ENCODE measurements around the gene RBKS. TPM values are rescaled to one million over a fixed set of nuclear protein-coding genes. Genes with fewer than 3 reads are reported as not detected.

Gene RBKS
- total and polyA plus RNA-seq, 2 of the 13 experiments (the other 11 are each of a cell fraction or from before 2014, with no cell fraction given), result 7.7 to 8.3 TPM

DNA sequence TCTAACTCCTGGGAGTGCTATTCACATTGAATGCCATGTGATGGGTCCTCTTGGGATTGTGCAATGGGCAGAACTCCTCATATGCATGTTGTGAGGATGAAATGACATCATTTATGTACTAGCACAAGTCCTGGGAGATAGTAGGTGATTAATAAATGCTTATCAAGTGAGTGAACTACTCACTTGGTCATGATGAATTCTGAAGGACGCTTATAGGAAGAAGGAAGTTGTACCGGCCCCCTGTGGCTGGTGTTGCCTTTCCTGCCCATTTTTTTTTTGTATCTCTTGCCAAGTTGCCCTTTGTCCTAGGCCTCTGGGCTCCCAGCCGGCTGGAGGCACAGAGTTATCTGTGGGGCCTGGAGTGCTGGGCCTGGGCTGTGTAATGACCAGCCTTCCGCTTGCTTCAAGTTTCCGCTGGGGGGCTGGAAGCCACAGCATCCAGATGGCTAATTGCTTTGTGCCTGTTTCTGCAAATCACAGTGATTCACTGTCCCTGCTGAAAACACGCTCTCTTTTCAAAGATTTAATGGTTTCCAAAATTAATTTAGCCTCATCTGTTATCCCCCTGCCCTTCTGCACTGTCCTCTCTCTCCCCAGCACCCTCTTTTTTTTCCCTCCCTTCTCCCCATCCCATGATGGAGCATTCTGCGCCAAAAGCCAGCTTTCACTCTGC lies 152.4 kb downstream of the RBKS start (continued):
- peak; percentile 100 for TF ChIP-seq ZNF572 (CRISPR knock-in tag; IDR thresholded peaks at IDR 0.05)
- 0 out of 2 replicates have a peak, but pooled peaks have one; percentile 82 for TF ChIP-seq SSRP1 (CRISPR knock-in tag; IDR thresholded peaks at IDR 0.05)
- peak; percentile 98 for TF ChIP-seq ZKSCAN8 (CRISPR knock-in tag; IDR thresholded peaks at IDR 0.05; ENCODE audit: borderline replicate concordance)
- TF ChIP-seq ZNF180 (CRISPR knock-in tag; IDR thresholded peaks at IDR 0.05; ENCODE audit: borderline replicate concordance, low read depth), result 0 out of 2 replicates have a peak, but pooled peaks have one; percentile 61
- peak; percentile 72; the same call in 1 of the 2 replicates for TF ChIP-seq SKIL (CRISPR knock-in tag; IDR thresholded peaks at IDR 0.05; ENCODE audit: borderline replicate concordance)
- no peak for TF ChIP-seq ZNF547 (CRISPR knock-in tag; IDR thresholded peaks at IDR 0.05)
- TF ChIP-seq ZSCAN21 (CRISPR knock-in tag; IDR thresholded peaks at IDR 0.05; ENCODE audit: borderline replicate concordance), result 0 out of 2 replicates have a peak, but pooled peaks have one; percentile 59
- peak; percentile 70; the same call in 1 of the 2 replicates for TF ChIP-seq ZNF563 (CRISPR knock-in tag; IDR thresholded peaks at IDR 0.05)
- peak; percentile 24 for TF ChIP-seq ZNF781 (CRISPR knock-in tag; IDR thresholded peaks at IDR 0.05; ENCODE audit: borderline replicate concordance, not compliant biosample characterization)
- TF ChIP-seq, protein P1, sequence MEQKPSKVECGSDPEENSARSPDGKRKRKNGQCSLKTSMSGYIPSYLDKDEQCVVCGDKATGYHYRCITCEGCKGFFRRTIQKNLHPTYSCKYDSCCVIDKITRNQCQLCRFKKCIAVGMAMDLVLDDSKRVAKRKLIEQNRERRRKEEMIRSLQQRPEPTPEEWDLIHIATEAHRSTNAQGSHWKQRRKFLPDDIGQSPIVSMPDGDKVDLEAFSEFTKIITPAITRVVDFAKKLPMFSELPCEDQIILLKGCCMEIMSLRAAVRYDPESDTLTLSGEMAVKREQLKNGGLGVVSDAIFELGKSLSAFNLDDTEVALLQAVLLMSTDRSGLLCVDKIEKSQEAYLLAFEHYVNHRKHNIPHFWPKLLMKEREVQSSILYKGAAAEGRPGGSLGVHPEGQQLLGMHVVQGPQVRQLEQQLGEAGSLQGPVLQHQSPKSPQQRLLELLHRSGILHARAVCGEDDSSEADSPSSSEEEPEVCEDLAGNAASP (CRISPR knock-in tag; IDR thresholded peaks at IDR 0.05; ENCODE audit: borderline replicate concordance), result peak; percentile 26; the same call in 1 of the 2 replicates
- TF ChIP-seq HES4 (CRISPR knock-in tag; IDR thresholded peaks at IDR 0.05; ENCODE audit: borderline replicate concordance), result peak; percentile 41; the same call in 1 of the 2 replicates
- TF ChIP-seq, protein P2, sequence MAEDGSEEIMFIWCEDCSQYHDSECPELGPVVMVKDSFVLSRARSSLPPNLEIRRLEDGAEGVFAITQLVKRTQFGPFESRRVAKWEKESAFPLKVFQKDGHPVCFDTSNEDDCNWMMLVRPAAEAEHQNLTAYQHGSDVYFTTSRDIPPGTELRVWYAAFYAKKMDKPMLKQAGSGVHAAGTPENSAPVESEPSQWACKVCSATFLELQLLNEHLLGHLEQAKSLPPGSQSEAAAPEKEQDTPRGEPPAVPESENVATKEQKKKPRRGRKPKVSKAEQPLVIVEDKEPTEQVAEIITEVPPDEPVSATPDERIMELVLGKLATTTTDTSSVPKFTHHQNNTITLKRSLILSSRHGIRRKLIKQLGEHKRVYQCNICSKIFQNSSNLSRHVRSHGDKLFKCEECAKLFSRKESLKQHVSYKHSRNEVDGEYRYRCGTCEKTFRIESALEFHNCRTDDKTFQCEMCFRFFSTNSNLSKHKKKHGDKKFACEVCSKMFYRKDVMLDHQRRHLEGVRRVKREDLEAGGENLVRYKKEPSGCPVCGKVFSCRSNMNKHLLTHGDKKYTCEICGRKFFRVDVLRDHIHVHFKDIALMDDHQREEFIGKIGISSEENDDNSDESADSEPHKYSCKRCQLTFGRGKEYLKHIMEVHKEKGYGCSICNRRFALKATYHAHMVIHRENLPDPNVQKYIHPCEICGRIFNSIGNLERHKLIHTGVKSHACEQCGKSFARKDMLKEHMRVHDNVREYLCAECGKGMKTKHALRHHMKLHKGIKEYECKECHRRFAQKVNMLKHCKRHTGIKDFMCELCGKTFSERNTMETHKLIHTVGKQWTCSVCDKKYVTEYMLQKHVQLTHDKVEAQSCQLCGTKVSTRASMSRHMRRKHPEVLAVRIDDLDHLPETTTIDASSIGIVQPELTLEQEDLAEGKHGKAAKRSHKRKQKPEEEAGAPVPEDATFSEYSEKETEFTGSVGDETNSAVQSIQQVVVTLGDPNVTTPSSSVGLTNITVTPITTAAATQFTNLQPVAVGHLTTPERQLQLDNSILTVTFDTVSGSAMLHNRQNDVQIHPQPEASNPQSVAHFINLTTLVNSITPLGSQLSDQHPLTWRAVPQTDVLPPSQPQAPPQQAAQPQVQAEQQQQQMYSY (CRISPR knock-in tag; IDR thresholded peaks at IDR 0.05), result no peak
- TF ChIP-seq ZNF816 (CRISPR knock-in tag; IDR thresholded peaks at IDR 0.05; ENCODE audit: borderline replicate concordance), result no peak
- peak; percentile 73; the same call in 1 of the 2 replicates for TF ChIP-seq ZNF891 (CRISPR knock-in tag; IDR thresholded peaks at IDR 0.05)
- 0 out of 2 replicates have a peak, but pooled peaks have one; percentile 56 for TF ChIP-seq NPAS2 (CRISPR knock-in tag; IDR thresholded peaks at IDR 0.05; ENCODE audit: borderline replicate concordance)
- TF ChIP-seq HMG20B (CRISPR knock-in tag; conservative IDR thresholded peaks at IDR 0.05), result peak; percentile 80
- no peak; the same call in 1 of the 2 replicates for TF ChIP-seq ZNF460 (CRISPR knock-in tag; IDR thresholded peaks at IDR 0.05; ENCODE audit: borderline replicate concordance)
- TF ChIP-seq ZFP37 (CRISPR knock-in tag; IDR thresholded peaks at IDR 0.05; ENCODE audit: borderline replicate concordance), result peak; percentile 57; the same call in 1 of the 2 replicates
- TF ChIP-seq ZNF589 (CRISPR knock-in tag; conservative IDR thresholded peaks at IDR 0.05), result no peak

All from HepG2 (cell line).